HepG2 (cell line): Measurements from ENCODE around the gene AJUBA. TPM values are rescaled to one million over a fixed set of nuclear protein-coding genes. Genes with fewer than 3 reads are reported as not detected.

ENCODE experiments used
- ARID5B ChIP-seq: IDR thresholded peaks from 2 replicates; pipeline ENCODE4 v1.4.0; 2020; ENCODE audit warnings: mild to moderate bottlenecking, missing genetic modification reagents
- CTCF ChIP-seq: sonication (generic); formaldehyde crosslinking; IDR thresholded peaks from 2 replicates; pipeline ENCODE4 v1.5.0; 2020; ENCODE audit warnings: mild to moderate bottlenecking, missing genetic modification reagents, moderate library complexity
- GPN1 ChIP-seq: sonication (generic); formaldehyde crosslinking; IDR thresholded peaks from 2 replicates; pipeline ENCODE4 v1.5.1; 2020; ENCODE audit warnings: missing genetic modification reagents, borderline replicate concordance
- ISL2 ChIP-seq: sonication (generic); formaldehyde crosslinking; IDR thresholded peaks from 2 replicates; pipeline ENCODE4 v1.5.0; 2020; ENCODE audit warnings: missing genetic modification reagents
- MEIS1 ChIP-seq: sonication (generic); formaldehyde crosslinking; IDR thresholded peaks from 2 replicates; pipeline ENCODE4 v1.9.0; 2021; ENCODE audit warnings: mild to moderate bottlenecking, missing genetic modification reagents, moderate library complexity, borderline replicate concordance
- MTF2 ChIP-seq: sonication (generic); formaldehyde crosslinking; IDR thresholded peaks from 2 replicates; pipeline ENCODE4 v1.5.0; 2020; ENCODE audit warnings: missing genetic modification reagents, borderline replicate concordance
- PPARG ChIP-seq: conservative IDR thresholded peaks from 2 replicates; pipeline ENCODE4 v1.6.1; 2016; ENCODE audit warnings: missing biosample characterization, missing genetic modification reagents
- RCOR2 ChIP-seq: IDR thresholded peaks from 2 replicates; pipeline ENCODE4 v1.6.1; 2016; ENCODE audit warnings: missing biosample characterization, missing genetic modification reagents
- TBX3 ChIP-seq: fragments of 450-650 bp; IDR thresholded peaks from 2 replicates; pipeline ENCODE4 v1.6.1; 2017; ENCODE audit warnings: antibody characterized with exemption, mild to moderate bottlenecking, inconsistent platforms, borderline replicate concordance
- ZHX1 ChIP-seq: sonication (generic); formaldehyde crosslinking; IDR thresholded peaks from 2 replicates; pipeline ENCODE4 v1.8.1; 2022; ENCODE audit warnings: low read depth, mild to moderate bottlenecking, missing genetic modification reagents
- ZNF460 ChIP-seq: sonication (generic); formaldehyde crosslinking; IDR thresholded peaks from 2 replicates; pipeline ENCODE4 v1.5.1; 2020; ENCODE audit warnings: missing genetic modification reagents, mild to moderate bottlenecking, borderline replicate concordance
- polyA plus RNA-seq, 8 experiments: library from polyadenylated mRNA; depleted of rRNA in 3 of 8; stranded (reverse) in 7 of 8; unstranded in 1 of 8; fragments of >200 nt; fragmentation: Illumina TruSeq in 4 of 8; extraction: Trizol in 4 of 8; gene quantifications; 2 replicates each; pipeline versions ENCODE4 v1.2.1 to v1.2.3, GENCODE V29; 2011 to 2016; ENCODE audit warnings: low read depth in 4 of 8, missing spikeins in 1 of 8, mixed read lengths in 1 of 8; ENCODE audit not compliant: insufficient read depth in 1 of 8
- total RNA-seq, 5 experiments: library from RNA; depleted of rRNA; stranded (reverse); fragments of >200 nt; fragmentation: Illumina TruSeq; extraction: Trizol; gene quantifications; 2 replicates each; pipeline ENCODE4 v1.2.3, GENCODE V29; 2016; ENCODE audit warnings: low read depth in 1 of 5
- TF ChIP-seq, protein P1 (sequence below): sonication (generic); formaldehyde crosslinking; IDR thresholded peaks from 2 replicates; pipeline ENCODE4 v1.8.1; 2023; ENCODE audit warnings: mild to moderate bottlenecking, moderate library complexity, missing genetic modification reagents
- TF ChIP-seq, protein P2 (sequence below): sonication (generic); formaldehyde crosslinking; IDR thresholded peaks from 2 replicates; pipeline ENCODE4 v1.5.1; 2020; ENCODE audit warnings: missing genetic modification reagents, mild to moderate bottlenecking, borderline replicate concordance

The AJUBA gene
- total and polyA plus RNA-seq, 2 of the 13 experiments (the other 11 are each of a cell fraction or from before 2014, with no cell fraction given) = 157 to 241 TPM

- TF ChIP-seq CTCF (CRISPR knock-in tag) = peak; percentile 29; the same call in 1 of the 2 replicates
- TF ChIP-seq, protein P1, sequence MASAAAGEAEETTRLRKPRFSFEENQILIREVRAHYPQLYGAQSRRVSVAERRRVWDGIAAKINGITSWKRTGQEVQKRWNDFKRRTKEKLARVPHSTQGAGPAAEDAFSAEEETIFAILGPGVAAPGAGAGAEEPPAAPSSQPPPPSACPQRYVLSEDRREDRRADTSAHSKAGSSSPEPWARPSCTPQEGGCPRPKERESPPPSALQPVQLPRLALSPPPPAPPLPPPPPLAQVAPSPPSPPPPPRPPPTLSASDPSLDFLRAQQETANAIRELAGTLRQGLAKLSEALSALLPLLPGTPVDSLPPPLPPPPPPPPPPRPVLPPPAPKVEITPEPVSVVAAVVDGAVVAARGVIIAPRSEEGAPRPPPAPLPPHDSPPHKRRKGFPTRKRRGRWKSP (CRISPR knock-in tag) = peak; percentile 64; the same call in 1 of the 2 replicates
- peak; percentile 70 for TF ChIP-seq ISL2 (CRISPR knock-in tag)
- TF ChIP-seq RCOR2 (CRISPR knock-in tag) = peak; percentile 96
- TF ChIP-seq TBX3 = peak; percentile 59; the same call in 1 of the 2 replicates
- TF ChIP-seq MEIS1 = 0 out of 2 replicates have a peak, but pooled peaks have one; percentile 12
- TF ChIP-seq PPARG (CRISPR knock-in tag) = 0 out of 2 replicates have a peak, but pooled peaks have one; percentile 8
- TF ChIP-seq ARID5B (CRISPR knock-in tag) = peak; percentile 90; the same call in 1 of the 2 replicates
- TF ChIP-seq MTF2 (CRISPR knock-in tag) = peak; percentile 83; the same call in 1 of the 2 replicates
- peak; percentile 77; the same call in 1 of the 2 replicates for TF ChIP-seq ZHX1 (CRISPR knock-in tag)
- peak; percentile 99 for TF ChIP-seq ZNF460 (CRISPR knock-in tag)
- TF ChIP-seq, protein P2, sequence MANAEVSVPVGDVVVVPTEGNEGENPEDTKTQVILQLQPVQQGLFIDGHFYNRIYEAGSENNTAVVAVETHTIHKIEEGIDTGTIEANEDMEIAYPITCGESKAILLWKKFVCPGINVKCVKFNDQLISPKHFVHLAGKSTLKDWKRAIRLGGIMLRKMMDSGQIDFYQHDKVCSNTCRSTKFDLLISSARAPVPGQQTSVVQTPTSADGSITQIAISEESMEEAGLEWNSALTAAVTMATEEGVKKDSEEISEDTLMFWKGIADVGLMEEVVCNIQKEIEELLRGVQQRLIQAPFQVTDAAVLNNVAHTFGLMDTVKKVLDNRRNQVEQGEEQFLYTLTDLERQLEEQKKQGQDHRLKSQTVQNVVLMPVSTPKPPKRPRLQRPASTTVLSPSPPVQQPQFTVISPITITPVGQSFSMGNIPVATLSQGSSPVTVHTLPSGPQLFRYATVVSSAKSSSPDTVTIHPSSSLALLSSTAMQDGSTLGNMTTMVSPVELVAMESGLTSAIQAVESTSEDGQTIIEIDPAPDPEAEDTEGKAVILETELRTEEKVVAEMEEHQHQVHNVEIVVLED (CRISPR knock-in tag) = peak; percentile 53; the same call in 1 of the 2 replicates
- TF ChIP-seq GPN1 (CRISPR knock-in tag) = 0 out of 2 replicates have a peak, but pooled peaks have one; percentile 66
Observed at GRCh38 chr14:22965916-22966782, 16.2 kb downstream of the AJUBA start (continued).
